Liver (tissue), 9 donors: ENCODE data around the gene PARP14. TPM values are rescaled to one million over a fixed set of nuclear protein-coding genes. Genes with fewer than 3 reads are reported as not detected.

Source experiments
- DNase-seq: peaks from one replicate; pipeline ENCODE4 v3.0.0-alpha.2; 2017; ENCODE audit warnings: low spot score
- H3K27ac ChIP-seq, 2 donors: one replicate each; pipeline ENCODE4 v1.7.0; 2013; ENCODE audit warnings: inconsistent platforms in 2 of 2, low read length in 2 of 2, control low read depth in 1 of 2, low read depth in 1 of 2, mild to moderate bottlenecking in 1 of 2
- H3K27me3 ChIP-seq, 4 donors: one replicate each; pipeline versions ENCODE4 v1.6.1 to v1.7.0; 2013; ENCODE audit warnings: low read length in 3 of 4, inconsistent platforms in 1 of 4, mild to moderate bottlenecking in 1 of 4, moderate library complexity in 1 of 4; ENCODE audit not compliant: control insufficient read depth in 4 of 4, insufficient read depth in 4 of 4
- H3K36me3 ChIP-seq, 4 donors: one replicate each; pipeline versions ENCODE4 v1.6.1 to v1.7.0; 2013; ENCODE audit warnings: low read length in 3 of 4, mild to moderate bottlenecking in 3 of 4, low read depth in 1 of 4, moderate library complexity in 1 of 4; ENCODE audit not compliant: control insufficient read depth in 4 of 4, insufficient read depth in 3 of 4
- H3K4me1 ChIP-seq, 4 donors: one replicate each; pipeline versions ENCODE4 v1.6.1 to v1.7.0; 2013; ENCODE audit warnings: low read length in 3 of 4, mild to moderate bottlenecking in 3 of 4, moderate library complexity in 1 of 4; ENCODE audit not compliant: control insufficient read depth in 4 of 4, insufficient read depth in 4 of 4
- H3K4me3 ChIP-seq, 3 donors: one replicate each; pipeline versions ENCODE4 v1.6.1 to v1.7.0; 2013; ENCODE audit warnings: low read length in 3 of 3, control low read depth in 1 of 3, low read depth in 1 of 3, mild to moderate bottlenecking in 1 of 3
- H3K9ac ChIP-seq, 2 donors: one replicate each; pipeline ENCODE4 v1.7.0; 2013; ENCODE audit warnings: low read length in 2 of 2, mild to moderate bottlenecking in 2 of 2, moderate library complexity in 2 of 2, control low read depth in 1 of 2, low read depth in 1 of 2
- H3K9me3 ChIP-seq, 4 donors: one replicate each; pipeline versions ENCODE4 v1.6.1 to v1.7.0; 2013; ENCODE audit warnings: low read length in 3 of 4; ENCODE audit not compliant: control insufficient read depth in 4 of 4
- ATF3 ChIP-seq: IDR thresholded peaks from 2 replicates; pipeline ENCODE4 v1.6.1; 2016; ENCODE audit warnings: antibody characterized with exemption
- CTCF ChIP-seq: fragments of 150-350 bp; IDR thresholded peaks from 2 replicates; pipeline ENCODE4 v1.5.1; 2017; ENCODE audit warnings: improper control_type of control experiment, low read depth, low read length; ENCODE audit not compliant: missing input control
- EGR1 ChIP-seq, 2 donors: IDR thresholded peaks; 2 replicates each; pipeline ENCODE4 v1.6.1; 2016 to 2018; ENCODE audit warnings: antibody characterized with exemption in 2 of 2, low read depth in 2 of 2
- FOXA1 ChIP-seq: IDR thresholded peaks from 2 replicates; pipeline ENCODE4 v1.6.1; 2016; ENCODE audit warnings: antibody characterized with exemption
- FOXA2 ChIP-seq: IDR thresholded peaks from 2 replicates; pipeline ENCODE4 v1.6.1; 2016; ENCODE audit warnings: antibody characterized with exemption
- GABPA ChIP-seq, 2 donors: IDR thresholded peaks in 1 of 2; conservative IDR thresholded peaks in 1 of 2; 2 replicates each; pipeline ENCODE4 v1.6.1; 2016; ENCODE audit warnings: antibody characterized with exemption in 2 of 2, mild to moderate bottlenecking in 1 of 2, moderate library complexity in 1 of 2
- HNF4A ChIP-seq, 2 donors: conservative IDR thresholded peaks; 2 replicates each; pipeline ENCODE4 v1.6.1; 2016; ENCODE audit warnings: antibody characterized with exemption in 2 of 2, mild to moderate bottlenecking in 2 of 2
- HNF4G ChIP-seq: IDR thresholded peaks from 2 replicates; pipeline ENCODE4 v1.6.1; 2016; ENCODE audit warnings: antibody characterized with exemption
- JUND ChIP-seq, 2 donors: IDR thresholded peaks; 2 replicates each; pipeline ENCODE4 v1.6.1; 2016; ENCODE audit warnings: antibody characterized with exemption in 2 of 2
- NR2F2 ChIP-seq: IDR thresholded peaks from 2 replicates; pipeline ENCODE4 v1.6.1; 2016; ENCODE audit warnings: antibody characterized with exemption
- SP1 ChIP-seq: IDR thresholded peaks from 2 replicates; pipeline ENCODE4 v1.6.1; 2018; ENCODE audit warnings: antibody characterized with exemption, mild to moderate bottlenecking
- TAF1 ChIP-seq: conservative IDR thresholded peaks from 2 replicates; pipeline ENCODE4 v1.6.1; 2016; ENCODE audit warnings: antibody characterized with exemption, mild to moderate bottlenecking
- YY1 ChIP-seq: IDR thresholded peaks from 2 replicates; pipeline ENCODE4 v1.6.1; 2016; ENCODE audit warnings: antibody characterized with exemption, mild to moderate bottlenecking
- WGBS: extraction: QIAGEN DNeasy Blood & Tissue Kit; methylation state at CpG from one replicate; pipeline ENCODE4 v1.1.7; 2013; 5-methylcytosine and 5-hydroxymethylcytosine counted together
- polyA plus RNA-seq, 2 donors: library from polyadenylated mRNA; stranded (reverse) in 1 of 2; unstranded in 1 of 2; fragments of 200-250 nt in 1 of 2; fragments of >200 nt in 1 of 2; fragmentation: Nextera tagmentation in 1 of 2; extraction: Ambion mirVana in 1 of 2; gene quantifications; one replicate each; pipeline versions ENCODE4 v1.2.1 to v1.2.3, GENCODE V29; 2013 to 2015
- total RNA-seq, 2 donors: library from RNA; depleted of rRNA; stranded (reverse); fragments of >200 nt; gene quantifications; one replicate each; pipeline ENCODE4 v1.2.3, GENCODE V29; 2014
- TF ChIP-seq, protein P1 (sequence below): IDR thresholded peaks from 2 replicates; pipeline ENCODE4 v1.6.1; 2016; ENCODE audit warnings: antibody characterized with exemption, mild to moderate bottlenecking
- TF ChIP-seq, protein P2 (sequence below): IDR thresholded peaks from 2 replicates; pipeline ENCODE4 v1.6.1; 2016; ENCODE audit warnings: antibody characterized with exemption
- TF ChIP-seq, protein P3 (sequence below): IDR thresholded peaks from 2 replicates; pipeline ENCODE4 v1.6.1; 2016; ENCODE audit warnings: antibody characterized with exemption
- donor health status: healthy.
- donor health status: healthy.
- donor health status: healthy.
- donor health status: healthy.
- donor health status: healthy.

The PARP14 gene
- total and polyA plus RNA-seq, 4 donors = 13.1 to 79.7 (median 23.4) TPM

DNA sequence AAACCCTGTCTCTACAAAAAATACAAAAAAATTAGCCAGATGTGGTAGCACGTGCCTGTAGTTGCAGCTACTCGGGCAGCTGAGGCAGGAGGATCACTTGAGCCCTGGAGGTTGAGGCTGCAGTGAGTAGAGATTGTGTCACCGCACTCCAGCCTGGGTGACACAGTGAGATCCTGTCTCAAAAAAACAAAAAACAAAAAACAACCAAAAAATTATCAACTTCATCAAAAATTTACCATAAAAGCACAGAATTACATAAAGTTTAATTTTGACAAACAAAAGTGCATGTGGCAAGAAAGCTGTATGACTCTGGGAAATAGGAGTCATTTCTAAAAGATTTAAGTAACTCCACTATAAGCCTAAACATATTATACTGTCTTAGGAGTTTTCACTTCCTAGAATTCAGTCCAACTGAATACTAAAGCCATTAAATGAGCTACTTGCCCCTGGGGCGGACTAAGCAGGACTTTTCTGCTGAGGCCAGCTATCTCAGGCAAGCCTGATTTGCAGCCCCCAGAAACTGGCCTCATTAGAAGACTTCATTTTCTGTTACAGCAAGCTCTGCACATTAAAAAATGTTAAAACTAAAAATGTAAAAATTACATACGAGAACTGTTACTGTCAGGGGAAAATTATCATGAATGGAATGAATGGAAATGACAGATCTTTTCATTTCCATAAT is 90.0 kb downstream of the PARP14 start:
- Histone ChIP-seq H3K4me3 (no peak overlapping the region), H3K27me3 (no peaks in the 10 kb centered on the region), H3K9ac (no peak overlapping the region), H3K27ac (no peak overlapping the region), H3K4me1 (no peaks in the 10 kb centered on the region), H3K36me3 (peaks cover 0 to 3% (median 1%) of the 10 kb centered on the region in 4 donors), H3K9me3 (no peaks in the 10 kb centered on the region)
- no peak for DNase-seq
- TF ChIP-seq, protein P1, sequence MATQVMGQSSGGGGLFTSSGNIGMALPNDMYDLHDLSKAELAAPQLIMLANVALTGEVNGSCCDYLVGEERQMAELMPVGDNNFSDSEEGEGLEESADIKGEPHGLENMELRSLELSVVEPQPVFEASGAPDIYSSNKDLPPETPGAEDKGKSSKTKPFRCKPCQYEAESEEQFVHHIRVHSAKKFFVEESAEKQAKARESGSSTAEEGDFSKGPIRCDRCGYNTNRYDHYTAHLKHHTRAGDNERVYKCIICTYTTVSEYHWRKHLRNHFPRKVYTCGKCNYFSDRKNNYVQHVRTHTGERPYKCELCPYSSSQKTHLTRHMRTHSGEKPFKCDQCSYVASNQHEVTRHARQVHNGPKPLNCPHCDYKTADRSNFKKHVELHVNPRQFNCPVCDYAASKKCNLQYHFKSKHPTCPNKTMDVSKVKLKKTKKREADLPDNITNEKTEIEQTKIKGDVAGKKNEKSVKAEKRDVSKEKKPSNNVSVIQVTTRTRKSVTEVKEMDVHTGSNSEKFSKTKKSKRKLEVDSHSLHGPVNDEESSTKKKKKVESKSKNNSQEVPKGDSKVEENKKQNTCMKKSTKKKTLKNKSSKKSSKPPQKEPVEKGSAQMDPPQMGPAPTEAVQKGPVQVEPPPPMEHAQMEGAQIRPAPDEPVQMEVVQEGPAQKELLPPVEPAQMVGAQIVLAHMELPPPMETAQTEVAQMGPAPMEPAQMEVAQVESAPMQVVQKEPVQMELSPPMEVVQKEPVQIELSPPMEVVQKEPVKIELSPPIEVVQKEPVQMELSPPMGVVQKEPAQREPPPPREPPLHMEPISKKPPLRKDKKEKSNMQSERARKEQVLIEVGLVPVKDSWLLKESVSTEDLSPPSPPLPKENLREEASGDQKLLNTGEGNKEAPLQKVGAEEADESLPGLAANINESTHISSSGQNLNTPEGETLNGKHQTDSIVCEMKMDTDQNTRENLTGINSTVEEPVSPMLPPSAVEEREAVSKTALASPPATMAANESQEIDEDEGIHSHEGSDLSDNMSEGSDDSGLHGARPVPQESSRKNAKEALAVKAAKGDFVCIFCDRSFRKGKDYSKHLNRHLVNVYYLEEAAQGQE = no peak
- TF ChIP-seq HNF4G (no peak), YY1 (no peak), JUND (IDR thresholded peaks at IDR 0.05) (no peak), SP1 (no peak), FOXA2 (no peak), CTCF (no peak), TAF1 (no peak), ATF3 (no peak), FOXA1 (no peak), EGR1 (IDR thresholded peaks at IDR 0.05; ENCODE audit: low read depth in 2 of 2) (no peak), HNF4A (conservative IDR thresholded peaks at IDR 0.05) (no peak), NR2F2 (no peak), GABPA (IDR thresholded peaks at IDR 0.05 in 1 of 2, conservative IDR thresholded peaks at IDR 0.05 in 1 of 2) (no peak)
- TF ChIP-seq, protein P2, sequence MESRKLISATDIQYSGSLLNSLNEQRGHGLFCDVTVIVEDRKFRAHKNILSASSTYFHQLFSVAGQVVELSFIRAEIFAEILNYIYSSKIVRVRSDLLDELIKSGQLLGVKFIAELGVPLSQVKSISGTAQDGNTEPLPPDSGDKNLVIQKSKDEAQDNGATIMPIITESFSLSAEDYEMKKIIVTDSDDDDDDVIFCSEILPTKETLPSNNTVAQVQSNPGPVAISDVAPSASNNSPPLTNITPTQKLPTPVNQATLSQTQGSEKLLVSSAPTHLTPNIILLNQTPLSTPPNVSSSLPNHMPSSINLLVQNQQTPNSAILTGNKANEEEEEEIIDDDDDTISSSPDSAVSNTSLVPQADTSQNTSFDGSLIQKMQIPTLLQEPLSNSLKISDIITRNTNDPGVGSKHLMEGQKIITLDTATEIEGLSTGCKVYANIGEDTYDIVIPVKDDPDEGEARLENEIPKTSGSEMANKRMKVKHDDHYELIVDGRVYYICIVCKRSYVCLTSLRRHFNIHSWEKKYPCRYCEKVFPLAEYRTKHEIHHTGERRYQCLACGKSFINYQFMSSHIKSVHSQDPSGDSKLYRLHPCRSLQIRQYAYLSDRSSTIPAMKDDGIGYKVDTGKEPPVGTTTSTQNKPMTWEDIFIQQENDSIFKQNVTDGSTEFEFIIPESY = no peak
- TF ChIP-seq, protein P3, sequence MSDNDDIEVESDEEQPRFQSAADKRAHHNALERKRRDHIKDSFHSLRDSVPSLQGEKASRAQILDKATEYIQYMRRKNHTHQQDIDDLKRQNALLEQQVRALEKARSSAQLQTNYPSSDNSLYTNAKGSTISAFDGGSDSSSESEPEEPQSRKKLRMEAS = no peak
- 91% methylated on average over 5 of the region's 5 CpGs for WGBS
